NCI-H510A treated with DMSO at 0.1 percent for 48 hours (cell line): ENCODE measurements around the gene ACTG2.
"Not testable (repeated sequence)": the region's sequence is repeated elsewhere in the genome, so short reads cannot be mapped to it uniquely, and the experiment has no call there.

Source experiments
- DNase-seq: peaks from one replicate; lab custom pipeline; 2025; lab: John Stamatoyannopoulos, UW

The ACTG2 gene

GRCh38 chr2:73892631-73893329 lies at the start of gene ACTG2:
Gene ACTG2 (plus strand): TSS chr2:73893008. CDS start chr2:73901312, 8,304 bp downstream.
- no peak for DNase-seq

DNA sequence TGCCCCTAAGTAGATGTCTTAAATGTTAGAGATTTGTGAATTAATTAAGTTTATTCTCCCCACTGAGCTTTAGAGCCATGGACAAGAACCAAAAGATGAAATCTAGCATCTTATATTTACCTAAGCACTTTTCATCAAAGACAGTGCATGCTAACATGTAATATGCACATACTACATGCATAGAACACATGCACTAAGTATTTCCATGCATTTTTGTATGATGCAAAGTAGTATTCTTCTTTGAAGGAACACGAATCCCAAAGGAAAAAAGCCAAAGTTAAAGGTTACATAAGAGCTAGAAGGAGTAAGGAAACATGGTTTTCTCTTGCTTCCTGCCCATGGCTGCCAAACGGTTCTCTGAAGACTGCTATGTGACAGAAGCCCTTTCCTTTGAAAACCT lies 48.7 kb upstream of the ACTG2 start:
- no peak for DNase-seq

DNA sequence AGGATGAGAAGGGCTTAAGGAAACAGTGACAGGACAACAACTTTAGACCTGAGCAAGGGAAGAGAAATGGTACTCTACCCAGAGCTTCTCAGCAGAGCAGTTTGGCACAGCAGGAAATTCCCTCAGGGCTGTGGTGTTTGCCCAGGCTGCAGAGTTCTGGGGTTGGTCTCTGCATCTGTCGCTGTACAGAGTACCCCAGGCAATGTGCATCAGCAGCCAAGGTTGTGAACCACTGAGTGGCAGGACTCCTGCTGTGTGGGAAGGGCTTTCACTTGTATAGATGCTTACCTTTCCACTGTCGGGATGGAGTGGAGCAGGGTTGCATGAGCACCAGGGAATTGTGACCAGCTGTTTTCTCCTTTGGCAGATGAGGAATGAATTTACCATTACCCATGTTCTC lies 42.8 kb upstream of the ACTG2 start:
- DNase-seq, result no peak

DNA sequence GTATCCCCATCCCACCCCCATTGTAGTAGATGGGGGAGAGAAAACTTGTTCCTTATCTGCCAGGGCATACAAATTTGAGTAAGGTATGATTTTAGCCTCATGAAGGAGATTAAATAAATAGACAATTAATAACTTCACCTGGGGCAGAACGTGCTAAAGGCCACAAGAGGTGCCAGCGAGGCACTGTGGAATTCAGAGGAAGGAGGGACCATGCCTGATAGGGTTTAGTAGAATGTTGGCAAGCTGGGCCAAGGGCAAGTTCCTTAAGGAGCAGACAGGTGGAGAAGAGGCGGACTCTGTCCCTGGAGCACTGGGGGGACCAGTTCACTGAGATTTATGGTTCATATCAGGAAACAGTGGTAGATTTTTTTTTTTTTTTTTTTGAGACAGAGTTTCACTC lies 41.5 kb upstream of the ACTG2 start:
- DNase-seq, result no peak

DNA sequence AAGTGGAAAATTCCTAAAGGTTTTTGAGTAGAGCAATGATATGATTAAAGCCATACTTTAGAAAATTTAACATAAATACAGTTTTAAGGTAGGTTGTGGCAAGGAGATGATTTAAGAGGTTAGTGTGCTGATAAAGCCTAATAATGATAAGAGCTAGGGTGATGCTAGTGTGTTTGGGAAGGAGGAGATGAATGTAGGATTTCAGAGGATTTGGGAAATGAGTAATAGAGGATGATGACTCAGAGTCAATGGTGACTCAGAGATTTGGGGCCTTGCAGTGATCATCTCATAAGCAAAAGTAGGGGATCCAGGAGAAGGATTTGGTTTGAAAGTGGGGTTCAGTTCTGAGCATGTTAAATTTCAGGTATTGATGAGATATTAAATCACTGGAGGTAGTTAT lies 40.8 kb upstream of the ACTG2 start:
- no peak for DNase-seq

DNA sequence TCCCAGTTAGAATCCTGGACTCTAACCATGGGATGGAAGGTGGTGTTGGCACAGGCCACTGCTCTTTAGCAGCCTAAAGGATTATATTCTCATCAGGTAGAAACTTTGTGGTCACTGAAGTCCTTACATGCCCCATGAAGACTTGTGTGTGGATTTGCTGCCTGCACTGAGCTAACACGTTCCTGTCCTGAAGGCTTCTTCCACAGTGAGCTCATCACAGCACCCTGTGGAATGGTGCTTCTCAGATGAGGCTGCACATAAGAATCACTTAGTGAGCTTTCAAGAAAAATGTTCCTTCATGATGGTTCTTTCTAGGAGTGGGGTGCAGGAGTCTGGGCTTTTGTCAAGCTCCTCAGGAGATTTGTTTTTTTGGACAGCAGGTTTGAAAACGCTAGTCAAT lies 37.3 kb upstream of the ACTG2 start:
- no peak for DNase-seq

DNA sequence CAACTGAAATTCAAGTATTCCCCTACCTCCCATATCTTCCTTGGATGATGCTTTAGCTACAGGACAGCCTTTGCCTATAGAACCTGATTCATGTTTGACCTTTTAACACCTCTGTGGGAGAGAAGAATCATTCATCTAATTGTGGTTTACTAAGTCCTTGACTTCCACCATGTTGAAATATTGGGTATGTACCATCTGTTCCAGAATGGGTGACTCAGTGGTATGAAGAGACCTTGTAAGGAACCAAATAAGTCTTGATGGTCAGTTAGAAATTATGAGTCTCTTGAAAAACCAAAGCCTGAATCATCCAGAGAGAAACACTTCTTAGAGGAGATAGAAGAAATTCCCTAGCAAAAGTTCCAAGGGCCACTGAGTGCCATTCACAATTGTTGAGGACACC lies 36.6 kb upstream of the ACTG2 start:
- no peak for DNase-seq

GRCh38 chr2:73859721-73860586 lies 32.9 kb upstream of the ACTG2 start:
- no peak for DNase-seq

DNA sequence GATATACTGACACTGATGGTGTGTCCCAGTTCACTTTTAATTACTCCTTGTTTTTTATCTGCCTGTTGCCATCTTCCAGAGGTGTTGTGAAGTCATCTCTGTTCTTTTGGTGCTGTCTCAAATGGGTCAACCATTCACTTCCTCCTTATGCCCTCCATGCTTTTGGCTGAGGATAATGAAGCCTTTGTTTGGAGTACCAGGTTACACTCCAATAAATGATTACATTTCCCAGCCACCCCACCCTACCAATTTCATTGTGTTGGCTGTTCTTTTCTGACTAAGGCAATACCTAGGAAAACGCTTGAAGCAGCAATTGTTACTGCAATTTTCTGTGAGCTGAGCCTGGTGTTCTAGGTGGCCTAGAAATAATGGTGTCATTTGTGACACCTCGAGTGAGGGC lies 29.8 kb upstream of the ACTG2 start:
- no peak for DNase-seq

DNA sequence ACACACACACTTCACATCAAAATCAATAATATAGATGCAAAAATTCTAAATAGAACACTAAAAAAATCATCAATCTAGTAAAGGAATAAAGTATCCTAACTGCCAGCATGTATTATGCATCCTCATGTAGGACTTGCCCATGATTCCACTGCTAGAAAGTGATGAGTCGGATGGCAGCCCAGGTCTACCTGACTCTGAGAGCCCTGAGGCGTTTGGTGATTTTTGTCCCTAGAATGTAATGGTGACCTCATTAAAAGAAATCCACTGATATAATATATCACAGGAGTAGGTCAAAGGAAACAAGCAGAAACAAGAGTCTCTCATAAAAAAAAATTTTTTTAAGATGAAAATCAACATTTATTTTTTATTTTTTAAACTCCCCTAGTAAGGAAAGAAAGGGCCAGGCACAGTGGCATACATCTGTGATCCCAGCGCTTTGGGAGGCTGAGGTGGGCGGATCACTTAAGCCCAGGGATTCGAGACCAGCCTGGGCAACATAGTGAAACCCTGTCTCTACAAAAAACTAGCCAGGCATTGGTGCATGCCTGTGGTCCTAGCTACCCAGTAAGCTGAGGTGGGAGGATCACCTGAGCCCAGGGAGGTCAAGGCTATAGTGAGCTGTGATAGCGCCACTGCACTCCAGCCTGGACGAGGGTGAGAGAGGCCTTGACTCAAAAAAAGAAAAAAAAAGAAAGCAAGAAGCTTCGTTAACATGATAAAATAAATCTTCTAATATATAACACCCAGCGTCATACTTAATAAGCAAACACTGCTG lies 24.4 kb upstream of the ACTG2 start:
- no peak for DNase-seq

- DNase-seq, result no peak
These were observed 22.7 kb upstream of the ACTG2 start for GRCh38 chr2:73870084-73870483.

DNA sequence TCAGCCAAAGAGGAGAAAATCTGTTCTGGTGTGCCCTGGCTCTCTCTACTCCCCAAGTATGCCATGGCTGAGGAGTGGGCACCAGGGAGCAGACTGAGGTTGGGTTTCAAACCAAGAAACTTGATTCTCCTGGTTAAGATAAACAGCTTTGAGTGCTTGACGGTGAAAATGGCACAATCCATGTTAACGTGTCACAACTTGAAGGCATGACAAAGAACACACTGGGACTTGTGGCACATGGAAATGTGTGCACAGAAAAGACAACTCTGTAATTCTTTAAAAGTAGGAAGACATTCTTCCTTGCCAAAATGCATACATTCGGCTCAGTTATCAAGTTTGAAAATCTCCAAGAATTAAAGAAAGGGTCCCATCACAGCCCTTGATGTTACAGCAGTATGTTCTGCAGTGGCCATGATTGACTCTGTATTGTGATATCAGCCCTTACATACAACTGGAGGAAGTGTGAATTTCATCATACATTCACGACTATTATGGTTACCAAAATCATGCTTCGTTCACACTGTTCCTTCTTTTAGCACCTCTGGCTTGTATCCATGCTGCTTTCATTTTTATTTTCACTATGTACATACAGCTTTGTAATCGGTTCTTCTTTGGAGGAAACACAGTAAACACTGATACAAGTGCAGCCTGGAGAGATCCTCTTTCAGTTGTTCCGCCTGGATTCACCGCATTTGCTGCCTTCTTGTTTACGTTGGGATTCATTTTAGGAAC lies 15.6 kb upstream of the ACTG2 start:
- DNase-seq, result peak; percentile 38

- DNase-seq, result not testable (repeated sequence)
These were observed 14.8 kb upstream of the ACTG2 start for GRCh38 chr2:73877984-73878383.

DNA sequence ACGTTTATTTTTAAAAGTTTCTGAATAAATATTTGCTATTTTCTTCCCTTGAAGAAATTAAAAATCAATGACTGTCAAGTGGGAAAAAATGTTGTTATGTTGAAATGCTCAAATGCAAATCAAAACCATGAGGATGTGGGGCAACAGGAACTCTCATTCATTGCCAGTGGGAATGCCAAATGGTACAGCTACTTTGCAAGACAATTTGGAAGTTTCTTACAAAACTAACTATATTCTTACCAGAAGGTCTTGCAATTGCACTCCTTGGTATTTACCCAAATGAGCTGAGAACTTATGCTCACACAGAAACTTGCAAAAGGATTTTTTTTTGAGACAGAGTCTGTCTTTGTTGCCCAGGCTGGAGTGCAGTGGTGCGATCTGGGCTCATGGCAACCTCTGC lies 7.4 kb upstream of the ACTG2 start:
- DNase-seq, result no peak

- DNase-seq, result no peak
These were observed 6.5 kb upstream of the ACTG2 start for GRCh38 chr2:73886357-73886756.

DNA sequence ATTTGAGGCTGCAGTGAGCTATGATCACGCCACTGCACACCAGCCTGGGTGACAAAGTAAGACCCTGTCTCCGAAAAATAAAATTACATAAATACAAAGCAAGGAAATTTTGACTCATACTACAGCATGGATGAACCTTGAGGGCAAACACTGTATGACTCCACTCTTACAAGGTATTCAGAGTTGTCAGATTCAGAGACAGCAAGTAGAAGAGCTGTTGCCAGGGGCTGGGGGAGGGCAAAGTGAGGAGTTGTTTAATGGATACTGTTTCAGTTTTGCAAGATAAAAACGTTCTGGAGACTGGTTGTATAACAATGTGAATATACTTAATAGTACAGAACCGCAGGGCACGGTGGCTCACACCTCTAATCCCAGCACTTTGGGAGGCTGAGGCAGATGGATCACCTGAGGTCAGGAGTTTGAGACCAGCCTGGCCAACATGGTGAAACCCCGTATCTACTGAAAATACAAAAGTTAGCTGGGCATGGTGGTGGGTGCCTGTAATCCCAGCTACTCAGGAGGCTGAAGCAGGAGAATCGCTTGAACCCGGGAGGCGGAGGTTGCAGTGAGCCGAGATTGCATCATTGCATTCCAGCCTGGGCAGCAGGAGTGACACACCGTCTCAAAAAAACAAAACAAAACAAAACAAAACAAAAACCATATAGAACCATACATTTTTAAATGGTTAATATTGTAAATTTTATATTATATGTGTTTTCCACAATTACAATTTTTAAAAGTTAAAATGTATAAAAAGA lies 5.0 kb upstream of the ACTG2 start:
- not testable (repeated sequence) for DNase-seq

GRCh38 chr2:73888388-73888787 lies 4.4 kb upstream of the ACTG2 start:
- DNase-seq, result no peak

- DNase-seq, result no peak
These were observed 3.6 kb upstream of the ACTG2 start for GRCh38 chr2:73889206-73889605.

- no peak for DNase-seq
These were observed 2.3 kb upstream of the ACTG2 start for GRCh38 chr2:73890301-73891092.

DNA sequence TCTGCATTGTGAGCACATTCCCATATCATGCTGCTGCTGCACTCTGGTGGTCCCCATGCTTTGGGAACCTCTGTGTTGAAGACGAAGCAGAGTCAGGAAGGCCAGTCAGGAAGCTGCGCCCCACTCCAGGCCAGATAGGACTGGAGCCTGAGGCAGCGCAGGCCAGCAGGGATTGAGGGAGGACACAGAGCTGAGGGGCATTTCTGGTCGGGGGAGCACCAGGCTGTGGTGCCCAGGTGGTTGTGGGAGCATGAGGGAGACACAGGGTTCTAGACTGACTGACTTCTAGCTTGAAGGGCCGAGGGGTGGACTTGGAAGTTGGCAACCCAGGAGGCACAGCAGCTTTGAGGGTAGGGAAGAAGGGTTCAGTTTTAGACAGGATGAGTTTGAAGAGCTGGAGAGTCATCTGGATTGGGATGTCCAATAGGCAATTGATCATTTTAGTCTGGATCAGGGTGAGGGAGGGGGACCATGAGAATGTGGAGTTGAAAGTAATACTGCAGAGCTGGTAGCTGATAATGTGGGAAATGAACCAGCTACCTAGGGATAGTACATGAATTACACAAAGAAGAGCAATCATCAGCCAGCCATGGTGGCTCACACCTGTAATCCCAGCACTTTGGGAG lies 1.4 kb upstream of the ACTG2 start:
- no peak for DNase-seq
